K562 (cell line): ENCODE results near the gene DESI2. TPM values are rescaled to one million over a fixed set of nuclear protein-coding genes. Genes with fewer than 3 reads are reported as not detected.

Source experiments
- BRD4 ChIP-seq: fragments of 200-600 bp; sonication (generic); IDR thresholded peaks from 2 replicates; pipeline ENCODE4 v1.6.1; 2017; ENCODE audit warnings: inconsistent platforms
- CBX8 ChIP-seq: fragments of 200-600 bp; sonication (generic); IDR thresholded peaks from 2 replicates; pipeline ENCODE4 v1.6.1; 2012; ENCODE audit warnings: borderline replicate concordance, mixed run types, low read depth, mild to moderate bottlenecking, moderate library complexity, mixed read lengths, low read length, control low read depth, inconsistent platforms; ENCODE audit not compliant: poor library complexity, severe bottlenecking; ENCODE audit errors: extremely low read depth
- CTBP1 ChIP-seq: fragments of 450-650 bp; IDR thresholded peaks from 2 replicates; pipeline ENCODE4 v1.6.1; 2016; ENCODE audit warnings: borderline replicate concordance
- KDM5B ChIP-seq: fragments of 200-600 bp; sonication (generic); IDR thresholded peaks from 2 replicates; pipeline ENCODE4 v1.6.1; 2012; ENCODE audit warnings: low read depth, mild to moderate bottlenecking, moderate library complexity, low read length, control low read depth, inconsistent platforms; ENCODE audit not compliant: insufficient replicate concordance
- KLF10 ChIP-seq: fragments of 250-450 bp; sonication (Bioruptor Pico); IDR thresholded peaks from 2 replicates; pipeline ENCODE4 v1.6.1; 2021; ENCODE audit warnings: matching md5 sums
- MAFG ChIP-seq: fragments of 450-650 bp; conservative IDR thresholded peaks from 2 replicates; pipeline ENCODE4 v1.6.1; 2016; ENCODE audit warnings: missing genetic modification characterization, missing compliant biosample characterization
- MTA3 ChIP-seq: fragments of 450-650 bp; formaldehyde crosslinking; IDR thresholded peaks from 2 replicates; pipeline ENCODE4 v1.6.1; 2017; ENCODE audit warnings: mild to moderate bottlenecking, borderline replicate concordance
- NFIC ChIP-seq: fragments of 450-650 bp; IDR thresholded peaks from 2 replicates; pipeline ENCODE4 v1.6.1; 2017; ENCODE audit warnings: mild to moderate bottlenecking, inconsistent platforms
- NR2C2 ChIP-seq, 2 experiments: fragments of 200-800 bp in 1 of 2; sonication (Bioruptor generic) in 1 of 2; sonication (generic) in 1 of 2; formaldehyde crosslinking in 1 of 2; IDR thresholded peaks; 2 replicates each; pipeline versions ENCODE4 v1.6.1 to v1.8.0; 2016 to 2022; ENCODE audit warnings: mild to moderate bottlenecking in 1 of 2, missing compliant biosample characterization in 1 of 2, missing genetic modification characterization in 1 of 2, missing genetic modification reagents in 1 of 2
- NRF1 ChIP-seq, 2 experiments: fragments of 450-650 bp; IDR thresholded peaks in 1 of 2; conservative IDR thresholded peaks in 1 of 2; 2 replicates each; pipeline ENCODE4 v1.6.1; 2014; ENCODE audit warnings: mild to moderate bottlenecking in 2 of 2
- POLR2AphosphoS5 ChIP-seq: IDR thresholded peaks from 2 replicates; pipeline ENCODE4 v1.6.1; 2011; ENCODE audit warnings: mild to moderate bottlenecking, low read depth, low read length, moderate library complexity; ENCODE audit not compliant: control insufficient read depth, insufficient read depth
- SREBF2 ChIP-seq: sonication (generic); formaldehyde crosslinking; IDR thresholded peaks from 2 replicates; pipeline ENCODE4 v1.4.0; 2020; ENCODE audit warnings: mild to moderate bottlenecking, missing genetic modification reagents
- STAG1 ChIP-seq: sonication (generic); formaldehyde crosslinking; IDR thresholded peaks from 2 replicates; pipeline ENCODE4 v1.5.0; 2020; ENCODE audit warnings: missing genetic modification reagents, borderline replicate concordance
- STAT5A ChIP-seq: IDR thresholded peaks from 2 replicates; pipeline ENCODE4 v1.6.1; 2012; ENCODE audit warnings: low read length, inconsistent platforms, borderline replicate concordance
- TAF7 ChIP-seq: fragments of 450-650 bp; IDR thresholded peaks from 2 replicates; pipeline ENCODE4 v1.6.1; 2016; ENCODE audit warnings: missing genetic modification characterization, missing compliant biosample characterization
- TBP ChIP-seq: optimal IDR thresholded peaks from 2 replicates; pipeline ENCODE3; 2011; ENCODE audit warnings: low read depth, low read length, improper control_type of control experiment
- ZFP36 ChIP-seq: fragments of 150-350 bp; IDR thresholded peaks from 2 replicates; pipeline ENCODE4 v1.6.1; 2018; ENCODE audit warnings: low read length, low read depth; ENCODE audit not compliant: partially characterized antibody
- ZNF124 ChIP-seq: sonication (generic); formaldehyde crosslinking; IDR thresholded peaks from 2 replicates; pipeline ENCODE4 v1.8.1; 2022; ENCODE audit warnings: missing genetic modification reagents
- ZNF431 ChIP-seq: sonication (generic); formaldehyde crosslinking; IDR thresholded peaks from 2 replicates; pipeline ENCODE4 v1.8.0; 2022; ENCODE audit warnings: mild to moderate bottlenecking, missing genetic modification reagents
- polyA plus RNA-seq, 8 experiments: library from polyadenylated mRNA; depleted of rRNA in 4 of 8; stranded (reverse) in 5 of 8; unstranded in 3 of 8; fragments of >200 nt; fragmentation: Nextera tagmentation in 2 of 8; fragmentation: Illumina TruSeq in 1 of 8; extraction: Ambion mirVana in 2 of 8; extraction: Trizol in 1 of 8; gene quantifications; 2 replicates each; pipeline versions ENCODE4 v1.2.1 to v1.2.3, GENCODE V29; 2011 to 2014; ENCODE audit warnings: inconsistent platforms in 1 of 8, missing spikeins in 1 of 8
- total RNA-seq, 7 experiments: library from RNA; depleted of rRNA in 6 of 7; stranded (reverse); fragments of >200 nt in 6 of 7; fragmentation: Illumina TruSeq in 2 of 7; extraction: Trizol in 2 of 7; gene quantifications; 2 replicates each; pipeline versions ENCODE4 v1.2.1 to v1.2.3, GENCODE V29; 2011 to 2021; ENCODE audit warnings: low replicate concordance in 1 of 7
- TF ChIP-seq, protein P1 (sequence below): sonication (generic); formaldehyde crosslinking; IDR thresholded peaks from 2 replicates; pipeline ENCODE4 v1.8.1; 2023; ENCODE audit warnings: mild to moderate bottlenecking, missing genetic modification reagents
- TF ChIP-seq, protein P2 (sequence below): fragments of 200-800 bp; sonication (Bioruptor generic); IDR thresholded peaks from 2 replicates; pipeline ENCODE4 v1.6.1; 2017; ENCODE audit warnings: missing genetic modification characterization, missing compliant biosample characterization
- TF ChIP-seq, protein P3 (sequence below): fragments of 450-650 bp; formaldehyde crosslinking; IDR thresholded peaks from 2 replicates; pipeline ENCODE4 v1.4.0; 2022; ENCODE audit warnings: missing genetic modification characterization
- TF ChIP-seq, protein P4 (sequence below): sonication (generic); IDR thresholded peaks from 2 replicates; pipeline ENCODE4 v1.6.1; 2016

Gene DESI2
- total and polyA plus RNA-seq, 9 of the 15 experiments (the other 6 are each of a cell fraction or from before 2014, with no cell fraction given) = 17.4 to 59.4 (median 38.4) TPM

- TF ChIP-seq CBX8 (no peak), POLR2AphosphoS5 (peak; percentile 66), MAFG (tag) (no peak), NRF1 (conservative IDR thresholded peaks at IDR 0.05 in 1 of 2, IDR thresholded peaks at IDR 0.05 in 1 of 2) (no peak), ZNF124 (no peak), STAG1 (CRISPR knock-in tag) (no peak), CTBP1 (no peak), SREBF2 (CRISPR knock-in tag) (0 out of 2 replicates have a peak, but pooled peaks have one; percentile 47), KLF10 (CRISPR knock-in tag) (no peak), ZNF431 (CRISPR knock-in tag) (no peak; the same call in 1 of the 2 replicates), TAF7 (no peak), TBP (peak; percentile 68), MTA3 (0 out of 2 replicates have a peak, but pooled peaks have one; percentile 11), ZFP36 (no peak), NFIC (no peak), NR2C2 (CRISPR knock-in tag; IDR thresholded peaks at IDR 0.05) (no peak), NR2C2 (tag; IDR thresholded peaks at IDR 0.05) (no peak), STAT5A (no peak), KDM5B (peak; percentile 54), BRD4 (no peak)
- TF ChIP-seq, protein P1, sequence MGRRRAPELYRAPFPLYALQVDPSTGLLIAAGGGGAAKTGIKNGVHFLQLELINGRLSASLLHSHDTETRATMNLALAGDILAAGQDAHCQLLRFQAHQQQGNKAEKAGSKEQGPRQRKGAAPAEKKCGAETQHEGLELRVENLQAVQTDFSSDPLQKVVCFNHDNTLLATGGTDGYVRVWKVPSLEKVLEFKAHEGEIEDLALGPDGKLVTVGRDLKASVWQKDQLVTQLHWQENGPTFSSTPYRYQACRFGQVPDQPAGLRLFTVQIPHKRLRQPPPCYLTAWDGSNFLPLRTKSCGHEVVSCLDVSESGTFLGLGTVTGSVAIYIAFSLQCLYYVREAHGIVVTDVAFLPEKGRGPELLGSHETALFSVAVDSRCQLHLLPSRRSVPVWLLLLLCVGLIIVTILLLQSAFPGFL = no peak
- TF ChIP-seq, protein P2, sequence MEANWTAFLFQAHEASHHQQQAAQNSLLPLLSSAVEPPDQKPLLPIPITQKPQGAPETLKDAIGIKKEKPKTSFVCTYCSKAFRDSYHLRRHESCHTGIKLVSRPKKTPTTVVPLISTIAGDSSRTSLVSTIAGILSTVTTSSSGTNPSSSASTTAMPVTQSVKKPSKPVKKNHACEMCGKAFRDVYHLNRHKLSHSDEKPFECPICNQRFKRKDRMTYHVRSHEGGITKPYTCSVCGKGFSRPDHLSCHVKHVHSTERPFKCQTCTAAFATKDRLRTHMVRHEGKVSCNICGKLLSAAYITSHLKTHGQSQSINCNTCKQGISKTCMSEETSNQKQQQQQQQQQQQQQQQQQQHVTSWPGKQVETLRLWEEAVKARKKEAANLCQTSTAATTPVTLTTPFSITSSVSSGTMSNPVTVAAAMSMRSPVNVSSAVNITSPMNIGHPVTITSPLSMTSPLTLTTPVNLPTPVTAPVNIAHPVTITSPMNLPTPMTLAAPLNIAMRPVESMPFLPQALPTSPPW = no peak
- TF ChIP-seq, protein P3, sequence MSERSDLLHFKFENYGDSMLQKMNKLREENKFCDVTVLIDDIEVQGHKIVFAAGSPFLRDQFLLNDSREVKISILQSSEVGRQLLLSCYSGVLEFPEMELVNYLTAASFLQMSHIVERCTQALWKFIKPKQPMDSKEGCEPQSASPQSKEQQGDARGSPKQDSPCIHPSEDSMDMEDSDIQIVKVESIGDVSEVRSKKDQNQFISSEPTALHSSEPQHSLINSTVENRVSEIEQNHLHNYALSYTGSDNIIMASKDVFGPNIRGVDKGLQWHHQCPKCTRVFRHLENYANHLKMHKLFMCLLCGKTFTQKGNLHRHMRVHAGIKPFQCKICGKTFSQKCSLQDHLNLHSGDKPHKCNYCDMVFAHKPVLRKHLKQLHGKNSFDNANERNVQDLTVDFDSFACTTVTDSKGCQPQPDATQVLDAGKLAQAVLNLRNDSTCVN (CRISPR knock-in tag) = no peak
- TF ChIP-seq, protein P4, sequence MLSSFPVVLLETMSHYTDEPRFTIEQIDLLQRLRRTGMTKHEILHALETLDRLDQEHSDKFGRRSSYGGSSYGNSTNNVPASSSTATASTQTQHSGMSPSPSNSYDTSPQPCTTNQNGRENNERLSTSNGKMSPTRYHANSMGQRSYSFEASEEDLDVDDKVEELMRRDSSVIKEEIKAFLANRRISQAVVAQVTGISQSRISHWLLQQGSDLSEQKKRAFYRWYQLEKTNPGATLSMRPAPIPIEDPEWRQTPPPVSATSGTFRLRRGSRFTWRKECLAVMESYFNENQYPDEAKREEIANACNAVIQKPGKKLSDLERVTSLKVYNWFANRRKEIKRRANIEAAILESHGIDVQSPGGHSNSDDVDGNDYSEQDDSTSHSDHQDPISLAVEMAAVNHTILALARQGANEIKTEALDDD = no peak
Measured at GRCh38 chr1:244651956-244652622, 837 bp upstream of the DESI2 start (continued).
